B cell (primary cell): ENCODE measurements around the gene RAB5B. TPM values are rescaled to one million over a fixed set of nuclear protein-coding genes. Genes with fewer than 3 reads are reported as not detected.
A peak's percentile ranks its signal among the peaks of the same experiment; 100 is the strongest.
"Not testable (repeated sequence)": the region's sequence is repeated elsewhere in the genome, so short reads cannot be mapped to it uniquely, and the experiment has no call there.

ENCODE experiments used
- ATAC-seq: fragments of 200-7000 bp; cut with Tn5 transposase; one replicate; pipeline ENCODE4 v1.10.0; 2021; ENCODE audit warnings: low read depth, mild to moderate bottlenecking, moderate number of reproducible peaks, moderate library complexity
- CTCF ChIA-PET: fragments of 350-600 bp; sonication (Branson Sonifier 250); formaldehyde crosslinking; loops from one replicate; lab custom pipeline; 2021; ENCODE audit warnings: antibody characterized with exemption, inconsistent platforms; lab: Charles Lee
- POLR2A ChIA-PET: fragments of 350-600 bp; sonication (Branson Sonifier 250); formaldehyde crosslinking; loops from one replicate; lab custom pipeline; 2021; ENCODE audit warnings: antibody characterized with exemption; lab: Charles Lee
- DNase-seq: peaks from one replicate; pipeline ENCODE4 v3.0.0; 2013
- H2AFZ ChIP-seq: 2 replicates; pipeline ENCODE4 v1.6.1; 2012; ENCODE audit warnings: mild to moderate bottlenecking, low read depth, low read length; ENCODE audit not compliant: insufficient read depth, poor library complexity, severe bottlenecking
- H3K27ac ChIP-seq, 2 donors: 1 replicate in 1 of 2; 2 replicates in 1 of 2; pipeline ENCODE4 v1.5.1; 2012 to 2013; ENCODE audit warnings: low read length in 2 of 2, mild to moderate bottlenecking in 2 of 2, moderate library complexity in 1 of 2
- H3K27me3 ChIP-seq, 4 experiments: fragments of 200-600 bp in 1 of 4; sonication (generic) in 1 of 4; replicated peaks in 1 of 4; 1 replicate in 2 of 4; 2 replicates in 2 of 4; pipeline versions ENCODE4 v1.6.1 to v1.7.0; 2013 to 2016; ENCODE audit warnings: low read length in 3 of 4, mild to moderate bottlenecking in 2 of 4, mixed read lengths in 1 of 4, moderate library complexity in 1 of 4; ENCODE audit not compliant: insufficient read depth in 4 of 4, control insufficient read depth in 3 of 4; ENCODE audit errors: control extremely low read depth in 1 of 4
- H3K36me3 ChIP-seq, 2 experiments: replicated peaks in 1 of 2; 1 replicate in 1 of 2; 2 replicates in 1 of 2; pipeline versions ENCODE4 v1.6.1 to v1.7.1; 2013; ENCODE audit warnings: low read length in 1 of 2; ENCODE audit not compliant: insufficient read depth in 2 of 2, control insufficient read depth in 1 of 2; ENCODE audit errors: control extremely low read depth in 1 of 2, extremely low read depth in 1 of 2
- H3K4me1 ChIP-seq, 2 donors: fragments of 200-600 bp in 1 of 2; sonication (generic) in 1 of 2; 1 replicate in 1 of 2; 2 replicates in 1 of 2; pipeline versions ENCODE4 v1.5.1 to v1.6.1; 2013 to 2017; ENCODE audit warnings: low read length in 2 of 2; ENCODE audit not compliant: control insufficient read depth in 2 of 2, insufficient read depth in 2 of 2
- H3K4me2 ChIP-seq: replicated peaks from 2 replicates; pipeline ENCODE3; 2012; ENCODE audit warnings: mild to moderate bottlenecking, low read depth, low read length; ENCODE audit not compliant: poor library complexity, severe bottlenecking
- H3K4me3 ChIP-seq, 5 experiments: fragments of 200-600 bp in 1 of 5; sonication (generic) in 1 of 5; 1 replicate in 3 of 5; 2 replicates in 2 of 5; pipeline versions ENCODE4 v1.5.1 to v1.7.0; 2011 to 2016; ENCODE audit warnings: low read length in 4 of 5, mild to moderate bottlenecking in 4 of 5, low read depth in 2 of 5, control low read depth in 1 of 5, moderate library complexity in 1 of 5; ENCODE audit not compliant: insufficient read depth in 1 of 5; ENCODE audit errors: control extremely low read depth in 1 of 5, extremely low read depth in 1 of 5
- H3K79me2 ChIP-seq: fragments of 200-600 bp; sonication (generic); one replicate; pipeline ENCODE4 v1.6.0; 2016; ENCODE audit warnings: low read length; ENCODE audit not compliant: control insufficient read depth, insufficient read depth
- H3K9ac ChIP-seq: fragments of 200-600 bp; sonication (generic); 2 replicates; pipeline ENCODE4 v1.6.1; 2017; ENCODE audit warnings: mild to moderate bottlenecking, low read length, moderate library complexity
- H3K9me3 ChIP-seq, 3 donors: one replicate each; pipeline versions ENCODE4 v1.6.1 to v1.7.1; 2013; ENCODE audit warnings: low read length in 2 of 3; ENCODE audit not compliant: control insufficient read depth in 2 of 3, insufficient read depth in 1 of 3; ENCODE audit errors: control extremely low read depth in 1 of 3
- H4K20me1 ChIP-seq: 2 replicates; pipeline ENCODE4 v1.6.0; 2012; ENCODE audit warnings: mild to moderate bottlenecking, low read length; ENCODE audit not compliant: insufficient read depth, control insufficient read depth, poor library complexity, severe bottlenecking
- H3K27ac Mint-ChIP-seq: one replicate; pipeline ENCODE4 v1.8.0; 2021; ENCODE audit warnings: mixed read lengths
- H3K27me3 Mint-ChIP-seq: one replicate; pipeline ENCODE4 v1.8.0; 2021; ENCODE audit warnings: mixed read lengths
- H3K4me1 Mint-ChIP-seq: one replicate; pipeline ENCODE4 v1.8.0; 2021; ENCODE audit warnings: mixed read lengths
- H3K4me3 Mint-ChIP-seq: one replicate; pipeline ENCODE4 v1.8.0; 2021; ENCODE audit warnings: mixed read lengths
- H3K9me3 Mint-ChIP-seq: one replicate; pipeline ENCODE4 v1.8.0; 2022; ENCODE audit warnings: mixed read lengths; ENCODE audit not compliant: insufficient read depth
- CTCF ChIP-seq: fragments of 200-600 bp; IDR thresholded peaks from one replicate; pipeline ENCODE4 v1.8.0; 2022; ENCODE audit warnings: antibody characterized with exemption, mild to moderate bottlenecking
- EZH2 ChIP-seq: IDR thresholded peaks from 2 replicates; pipeline ENCODE4 v1.6.1; 2012; ENCODE audit warnings: borderline replicate concordance, low read depth, mild to moderate bottlenecking, moderate library complexity, low read length; ENCODE audit not compliant: insufficient read depth, poor library complexity, severe bottlenecking
- WGBS: methylation state at CpG from one replicate; pipeline ENCODE4 v1.1.5; 2013; ENCODE audit warnings: missing lambda C conversion rate; ENCODE audit not compliant: insufficient coverage; 5-methylcytosine and 5-hydroxymethylcytosine counted together
- intact Hi-C: fragments of 100-400 bp; cut with micrococcal nuclease; formaldehyde crosslinking; loops from one replicate; pipeline ENCODE4 v1.10.0; 2022
- polyA plus RNA-seq: library from polyadenylated mRNA; depleted of rRNA; stranded (reverse); fragments of >200 nt; gene quantifications from 2 replicates; pipeline ENCODE4 v1.2.3, GENCODE V29; 2012
- total RNA-seq, 2 donors: library from RNA; stranded (reverse); fragments of 120-200 nt in 1 of 2; gene quantifications; 1 replicate in 1 of 2; 2 replicates in 1 of 2; pipeline versions ENCODE4 v1.2.3 to v1.2.4, GENCODE V29; 2013 to 2022

Gene RAB5B
- total and polyA plus RNA-seq, 2 donors (not counting 1 experiment from before 2014, with no cell fraction given): 42.1 to 111 TPM

GRCh38 chr12:56041552-56042429 is 67.9 kb downstream of the RAB5B start, which contains the start of gene RPS26:
Gene RPS26, plus strand, starts transcription at chr12:56041918. Its CDS starts 249 bp downstream, at chr12:56042167.
- peaks cover 24% of the 10 kb centered on the region for H3K4me1 Mint-ChIP-seq
- H3K27me3 Mint-ChIP-seq: no peaks in the 10 kb centered on the region
- peaks cover 16% of the 10 kb centered on the region for H4K20me1 ChIP-seq
- peak within 1 kb of the TSS; percentile 80 for H3K4me2 ChIP-seq
- 2% methylated on average over 36 of the region's 50 CpGs for WGBS
- intact Hi-C loops: loop anchor here (1.0 to 10.0 kb wide), 11 partner anchors 34 to 646 kb away; partner anchors contain the start of genes PA2G4, PTGES3, PYM1 and SARNP
- H3K9me3 Mint-ChIP-seq: no peaks in the 10 kb centered on the region
- H3K27me3 ChIP-seq: no peaks in the 10 kb centered on the region
- H3K4me3 ChIP-seq: peak within 1 kb of the TSS; percentile 70 to 99 (median 91)
- DNase-seq (peak; percentile 99), ATAC-seq (peak; percentile 93)
- peaks cover 7 to 25% of the 10 kb centered on the region in 2 experiments for H3K36me3 ChIP-seq
- peak within 1 kb of the TSS; percentile 98 for H3K4me3 Mint-ChIP-seq
- H3K4me1 ChIP-seq: peaks cover 19 to 21% of the 10 kb centered on the region in 2 donors
- peak within 1 kb of the TSS; percentile 97 for H3K27ac Mint-ChIP-seq
- H3K9me3 ChIP-seq: no peaks in the 10 kb centered on the region
- peak within 1 kb of the TSS; percentile 90 for H3K9ac ChIP-seq
- no peak for TF ChIP-seq EZH2
- peak; percentile 67 for TF ChIP-seq CTCF
- peaks cover 28% of the 10 kb centered on the region for H3K79me2 ChIP-seq
- ChIA-PET CTCF (interaction anchor here (1.0 to 2.3 kb wide), 9 partner anchors 12 to 303 kb away, joined by 3 to 18 read pairs (median 6); partner anchors contain the start of genes ORMDL2, SARNP and SUOX), POLR2A (interaction anchor here (0.6 to 1.2 kb wide), 3 partner anchors 34 to 161 kb away, joined by 3 to 9 read pairs (median 6); no protein-coding TSS in a partner anchor)
- H2AFZ ChIP-seq: peak within 1 kb of the TSS; percentile 98
- H3K27ac ChIP-seq: peak within 1 kb of the TSS; percentile 82 to 90

GRCh38 chr12:56042430-56042813 is 68.5 kb downstream of the RAB5B start:
- intact Hi-C loops: loop anchor here (1.0 to 10.0 kb wide), 4 partner anchors 69 to 645 kb away; partner anchors contain the start of genes PTGES3, SMARCC2 and ZC3H10
- Histone ChIP-seq H2AFZ (peak overlapping the region; percentile 98), H3K4me1 (peaks cover 23 to 26% of the 10 kb centered on the region in 2 donors), H3K36me3 (peaks cover 7 to 25% of the 10 kb centered on the region in 2 experiments), H3K79me2 (peaks cover 35% of the 10 kb centered on the region), H3K4me3 (peak overlapping the region; percentile 70 to 99 (median 91)), H3K4me2 (peak overlapping the region; percentile 80), H4K20me1 (peaks cover 16% of the 10 kb centered on the region), H3K27ac (peak overlapping the region; percentile 82 to 90), H3K9ac (peak overlapping the region; percentile 90)
- H3K4me3 Mint-ChIP-seq: peak overlapping the region; percentile 98
- H3K27ac Mint-ChIP-seq: peak overlapping the region; percentile 97
- WGBS: 1% methylated on average over 13 of the region's 20 CpGs
- H3K4me1 Mint-ChIP-seq: peaks cover 27% of the 10 kb centered on the region
- H3K9me3 Mint-ChIP-seq, POLR2A ChIA-PET, CTCF ChIA-PET, H3K9me3 ChIP-seq, H3K27me3 Mint-ChIP-seq, H3K27me3 ChIP-seq, ATAC-seq: not testable (repeated sequence)
- DNase-seq: peak; percentile 36
